PC-9 (cell line): ENCODE results near the gene TBX21. TPM values are rescaled to one million over a fixed set of nuclear protein-coding genes. Genes with fewer than 3 reads are reported as not detected.

Experiments
- BruUV-seq: library from RNA; stranded (reverse); fragments of 400-500 nt; replicated peaks from 2 replicates; lab custom pipeline; 2021; lab: Mats Ljungman, UMichigan
- CTCF ChIA-PET: fragments of 300-600 bp; sonication (Branson Sonifier 250); formaldehyde crosslinking; loops from one replicate; lab custom pipeline; 2022; ENCODE audit warnings: antibody characterized with exemption; lab: Charles Lee
- POLR2A ChIA-PET: fragments of 300-600 bp; sonication (Branson Sonifier 250); formaldehyde crosslinking; loops from one replicate; lab custom pipeline; 2022; ENCODE audit warnings: antibody characterized with exemption; ENCODE audit not compliant: unreplicated experiment; lab: Charles Lee
- DNase-seq, 2 experiments: peaks; one replicate each; pipeline versions ENCODE4 v3.0.0 to v3.0.0-alpha.2; 2015 to 2022; ENCODE audit warnings: mixed read lengths in 1 of 2
- H2AFZ ChIP-seq: fragments of 200-600 bp; sonication (generic); 2 replicates; pipeline ENCODE4 v1.8.1; 2017; ENCODE audit warnings: antibody characterized with exemption
- H3F3A ChIP-seq: fragments of 200-600 bp; sonication (generic); 2 replicates; pipeline ENCODE4 v1.8.1; 2017; ENCODE audit warnings: antibody characterized with exemption, mild to moderate bottlenecking, low read depth; ENCODE audit not compliant: insufficient read depth
- H3K27ac ChIP-seq: fragments of 200-600 bp; sonication (generic); 2 replicates; pipeline ENCODE4 v1.6.1; 2016; ENCODE audit warnings: mixed run types
- H3K27me3 ChIP-seq: fragments of 200-600 bp; sonication (generic); 2 replicates; pipeline ENCODE4 v1.6.1; 2016; ENCODE audit warnings: low read depth, mixed run types; ENCODE audit not compliant: insufficient read depth
- H3K36me3 ChIP-seq: fragments of 200-600 bp; sonication (generic); 2 replicates; pipeline ENCODE4 v1.6.1; 2016; ENCODE audit warnings: low read depth, mixed run types
- H3K4me1 ChIP-seq: fragments of 200-600 bp; sonication (generic); replicated peaks from 2 replicates; pipeline ENCODE4 v1.6.1; 2016; ENCODE audit warnings: mixed run types; ENCODE audit not compliant: insufficient read depth
- H3K4me2 ChIP-seq: fragments of 200-600 bp; sonication (generic); 2 replicates; pipeline ENCODE4 v1.6.1; 2017; ENCODE audit warnings: mixed run types
- H3K4me3 ChIP-seq: fragments of 200-600 bp; sonication (generic); 2 replicates; pipeline ENCODE4 v1.6.1; 2016; ENCODE audit warnings: mixed run types
- H3K79me2 ChIP-seq: fragments of 200-600 bp; sonication (generic); 2 replicates; pipeline ENCODE4 v1.6.1; 2017; ENCODE audit warnings: low read depth, mixed run types
- H3K9me2 ChIP-seq: fragments of 200-600 bp; sonication (generic); 2 replicates; pipeline ENCODE4 v1.8.1; 2017; ENCODE audit warnings: mild to moderate bottlenecking; ENCODE audit not compliant: insufficient read depth
- H3K9me3 ChIP-seq: fragments of 200-600 bp; sonication (generic); 2 replicates; pipeline ENCODE4 v1.8.1; 2016; ENCODE audit warnings: low read depth; ENCODE audit not compliant: insufficient read depth
- H4K20me1 ChIP-seq: fragments of 200-600 bp; sonication (generic); 2 replicates; pipeline ENCODE4 v1.8.1; 2017; ENCODE audit not compliant: insufficient read depth
- CTCF ChIP-seq: fragments of 200-600 bp; sonication (generic); conservative IDR thresholded peaks from 2 replicates; pipeline ENCODE4 v1.6.1; 2017; ENCODE audit warnings: mixed run types, antibody characterized with exemption, mild to moderate bottlenecking, moderate library complexity
- EZH2 ChIP-seq: fragments of 200-600 bp; sonication (generic); IDR thresholded peaks from 2 replicates; pipeline ENCODE4 v1.8.0; 2017; ENCODE audit warnings: antibody characterized with exemption, low read depth
- intact Hi-C: fragments of 100-400 bp; cut with micrococcal nuclease; formaldehyde crosslinking; loops from one replicate; pipeline ENCODE4 v1.10.0; 2022; ENCODE audit not compliant: unreplicated experiment
- total RNA-seq: library from RNA; stranded (reverse); gene quantifications from 2 replicates; pipeline ENCODE4 v1.2.3, GENCODE V29; 2021

The TBX21 gene
- total RNA-seq, 1 experiment from 2014 or later, result not detected

GRCh38 chr17:47704736-47705135 is 28.3 kb upstream of the TBX21 start:
- TF ChIP-seq EZH2 (no peak), CTCF (no peak)
- no peaks in the 10 kb centered on the region for H3F3A ChIP-seq
- POLR2A ChIA-PET, result no interaction called here
- no peak overlapping the region for H3K27ac ChIP-seq
- no peaks in the 10 kb centered on the region for H3K27me3 ChIP-seq
- DNase-seq, result no peak
- no TSS peak for BruUV-seq
- no peak overlapping the region for H2AFZ ChIP-seq
- no peaks in the 10 kb centered on the region for H3K79me2 ChIP-seq
- H3K9me3 ChIP-seq, result no peaks in the 10 kb centered on the region
- H3K4me3 ChIP-seq, result no peak overlapping the region
- intact Hi-C loops, result no loop called here
- H3K9me2 ChIP-seq, result no peaks in the 10 kb centered on the region
- no peaks in the 10 kb centered on the region; the same call in 1 of the 2 replicates for H4K20me1 ChIP-seq
- H3K36me3 ChIP-seq, result no peaks in the 10 kb centered on the region
- H3K4me1 ChIP-seq, result no peaks in the 10 kb centered on the region
- no peak overlapping the region for H3K4me2 ChIP-seq
- CTCF ChIA-PET, result no interaction called here

- no TSS peak for BruUV-seq
- POLR2A ChIA-PET, result no interaction called here
Observed at GRCh38 chr17:47705536-47706530, 27.2 kb upstream of the TBX21 start.

More at GRCh38 chr17:47705536-47706530, 27.2 kb upstream of the TBX21 start:
- H2AFZ ChIP-seq, result no peak overlapping the region
- no peaks in the 10 kb centered on the region for H3K9me2 ChIP-seq
- no peaks in the 10 kb centered on the region; the same call in 1 of the 2 replicates for H4K20me1 ChIP-seq
- H3K4me2 ChIP-seq, result no peak overlapping the region
- no peaks in the 10 kb centered on the region for H3K79me2 ChIP-seq
- no peaks in the 10 kb centered on the region for H3K9me3 ChIP-seq
- H3K4me1 ChIP-seq, result no peaks in the 10 kb centered on the region
- H3K27me3 ChIP-seq, result no peaks in the 10 kb centered on the region
- no peak overlapping the region for H3K27ac ChIP-seq
- H3K36me3 ChIP-seq, result no peaks in the 10 kb centered on the region
- intact Hi-C loops, result no loop called here
- CTCF ChIA-PET, result no interaction called here
- TF ChIP-seq EZH2 (no peak), CTCF (no peak)
- H3F3A ChIP-seq, result no peaks in the 10 kb centered on the region
- no peak for DNase-seq
- no peak overlapping the region for H3K4me3 ChIP-seq
